HFFc6 (cell line): ENCODE results near the gene RSAD2. TPM values are rescaled to one million over a fixed set of nuclear protein-coding genes. Genes with fewer than 3 reads are reported as not detected.

ENCODE experiments used
- DNase-seq: peaks from one replicate; pipeline ENCODE4 v3.0.0-alpha.2; 2018
- H3K27ac Mint-ChIP-seq: 2 replicates; pipeline ENCODE4 v1.8.0; 2020; ENCODE audit warnings: mild to moderate bottlenecking, mixed read lengths
- H3K27me3 Mint-ChIP-seq: 2 replicates; pipeline ENCODE4 v1.8.0; 2021; ENCODE audit warnings: mild to moderate bottlenecking, moderate library complexity, mixed read lengths; ENCODE audit not compliant: insufficient read depth
- H3K36me3 Mint-ChIP-seq: 2 replicates; pipeline ENCODE4 v1.8.0; 2021; ENCODE audit warnings: low read depth, mixed read lengths
- H3K4me1 Mint-ChIP-seq: 2 replicates; pipeline ENCODE4 v1.8.0; 2020; ENCODE audit warnings: low read depth, mixed read lengths
- H3K4me3 Mint-ChIP-seq: 2 replicates; pipeline ENCODE4 v1.8.0; 2020; ENCODE audit warnings: mild to moderate bottlenecking, moderate library complexity, mixed read lengths
- H3K9me3 Mint-ChIP-seq: 2 replicates; pipeline ENCODE4 v1.8.0; 2020; ENCODE audit warnings: mild to moderate bottlenecking, mixed read lengths
- CTCF ChIP-seq: fragments of 200-600 bp; sonication (generic); IDR thresholded peaks from 2 replicates; pipeline ENCODE4 v1.5.0; 2021; ENCODE audit warnings: antibody characterized with exemption, mild to moderate bottlenecking
- total RNA-seq, 6 experiments: library from RNA; stranded (reverse); fragmentation: NEBNext Ultra II Directional; extraction: Animal tissue kit (Norgen Biotek cat#: 25700); gene quantifications; 2 replicates in 1 of 6; 3 replicates in 5 of 6; pipeline ENCODE4 v1.2.3, GENCODE V29; 2021

The RSAD2 gene
- total RNA-seq, 6 experiments from 2014 or later = not detected

- Mint-ChIP-seq H3K4me3 (no peak overlapping the region), H3K27ac (no peak overlapping the region), H3K4me1 (no peaks in the 10 kb centered on the region)
These were observed 45.7 kb downstream of the RSAD2 start for GRCh38 chr2:6923319-6923718.

GRCh38 chr2:6924101-6924923 lies 46.7 kb downstream of the RSAD2 start:
- Mint-ChIP-seq H3K27me3 (peaks cover 2% of the 10 kb centered on the region; the same call in 1 of the 2 replicates), H3K36me3 (peaks cover 10% of the 10 kb centered on the region; the same call in 1 of the 2 replicates), H3K4me3 (no peak overlapping the region), H3K9me3 (peaks cover 63% of the 10 kb centered on the region), H3K4me1 (no peaks in the 10 kb centered on the region), H3K27ac (no peak overlapping the region)
- DNase-seq = no peak
- TF ChIP-seq CTCF = no peak

More at GRCh38 chr2:6923319-6923718, 45.7 kb downstream of the RSAD2 start:
- Mint-ChIP-seq H3K9me3 (peaks cover 60% of the 10 kb centered on the region), H3K36me3 (peaks cover 10% of the 10 kb centered on the region; the same call in 1 of the 2 replicates), H3K27me3 (peaks cover 2% of the 10 kb centered on the region; the same call in 1 of the 2 replicates)
- DNase-seq = no peak
- no peak for TF ChIP-seq CTCF

- no peak for DNase-seq
- Mint-ChIP-seq H3K36me3 (peaks cover 10% of the 10 kb centered on the region; the same call in 1 of the 2 replicates), H3K27ac (no peak overlapping the region), H3K4me3 (no peak overlapping the region), H3K9me3 (peaks cover 64% of the 10 kb centered on the region), H3K27me3 (peaks cover 2% of the 10 kb centered on the region; the same call in 1 of the 2 replicates), H3K4me1 (no peaks in the 10 kb centered on the region)
- TF ChIP-seq CTCF = no peak
These were observed 47.4 kb downstream of the RSAD2 start for GRCh38 chr2:6924924-6925409.

- peaks cover 10% of the 10 kb centered on the region; the same call in 1 of the 2 replicates for H3K36me3 Mint-ChIP-seq
- no peak for TF ChIP-seq CTCF
- peaks cover 2% of the 10 kb centered on the region; the same call in 1 of the 2 replicates for H3K27me3 Mint-ChIP-seq
- H3K4me1 Mint-ChIP-seq = no peaks in the 10 kb centered on the region
- no peak overlapping the region for H3K27ac Mint-ChIP-seq
- DNase-seq = no peak
- H3K9me3 Mint-ChIP-seq = peaks cover 64% of the 10 kb centered on the region
- H3K4me3 Mint-ChIP-seq = no peak overlapping the region
These were observed 48.6 kb downstream of the RSAD2 start for GRCh38 chr2:6926071-6926732.

- no peaks in the 10 kb centered on the region for H3K4me1 Mint-ChIP-seq
- DNase-seq = no peak
- no peak overlapping the region for H3K27ac Mint-ChIP-seq
- peaks cover 10% of the 10 kb centered on the region; the same call in 1 of the 2 replicates for H3K36me3 Mint-ChIP-seq
- peaks cover 69% of the 10 kb centered on the region for H3K9me3 Mint-ChIP-seq
- H3K4me3 Mint-ChIP-seq = no peak overlapping the region
- H3K27me3 Mint-ChIP-seq = no peaks in the 10 kb centered on the region
- no peak for TF ChIP-seq CTCF
These were observed 49.6 kb downstream of the RSAD2 start for GRCh38 chr2:6927186-6927585.
